Measurements from ENCODE around the gene BICD1.

The BICD1 gene

GRCh38 chr12:32418903-32419519 lies 312.4 kb downstream of the BICD1 start:
- DNase-seq: no peak

GRCh38 chr12:32419520-32419960 lies 312.9 kb downstream of the BICD1 start:
- DNase-seq: peak; percentile 70 to 77 (median 73)

- peak; percentile 71 to 74 (median 74) for DNase-seq
Observed at GRCh38 chr12:32420356-32420755, 313.7 kb downstream of the BICD1 start.

GRCh38 chr12:32423559-32423958 lies 316.9 kb downstream of the BICD1 start:
- peak in 2 of 3 donors; percentile 8 to 73 for DNase-seq

GRCh38 chr12:32431025-32431424 lies 324.4 kb downstream of the BICD1 start:
- DNase-seq: no peak

Measured in suppressor macrophage treated with lipopolysaccharide for 1 hour (primary cell).